ENCODE results near the gene CLIC3.

The CLIC3 gene

DNA sequence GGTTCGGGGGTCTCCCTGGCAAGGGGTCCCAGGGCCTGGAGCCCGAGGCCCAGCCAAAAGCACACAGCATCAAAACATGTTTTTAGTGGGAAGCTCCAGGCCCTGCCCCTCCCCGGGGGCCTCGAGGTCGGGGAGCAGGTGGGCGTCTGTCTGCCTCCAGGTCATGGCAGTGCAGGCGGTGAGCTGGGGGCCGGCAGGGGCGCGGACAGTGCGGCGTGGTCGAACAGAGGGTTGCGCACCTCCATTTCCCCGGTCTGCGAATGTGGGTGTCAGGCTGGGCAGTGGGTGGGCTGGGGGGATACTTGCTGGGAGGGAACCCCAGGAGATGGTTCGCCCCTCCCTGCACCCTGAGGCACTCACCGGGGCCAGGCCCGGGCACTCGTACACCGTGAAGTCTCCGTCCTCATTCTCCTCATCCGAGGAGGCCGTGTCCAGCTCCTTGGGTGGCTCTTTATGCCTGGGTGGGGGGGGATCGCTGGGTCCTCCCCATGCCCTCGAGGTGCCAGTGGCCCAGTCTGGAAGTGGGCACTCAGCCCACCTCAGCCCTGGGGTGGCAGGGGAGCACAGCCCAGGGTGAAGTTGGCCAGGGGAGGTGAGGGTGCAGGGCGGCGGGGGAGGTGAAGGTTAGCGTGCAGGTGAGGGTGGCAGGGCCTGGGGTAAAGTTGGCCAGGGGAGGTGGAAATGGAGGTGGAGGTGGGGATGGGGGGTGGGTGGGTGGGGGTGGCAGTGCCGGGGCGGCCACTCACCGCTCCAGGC, 43.4 kb upstream of the CLIC3 start:
- TF ChIP-seq, protein P1, sequence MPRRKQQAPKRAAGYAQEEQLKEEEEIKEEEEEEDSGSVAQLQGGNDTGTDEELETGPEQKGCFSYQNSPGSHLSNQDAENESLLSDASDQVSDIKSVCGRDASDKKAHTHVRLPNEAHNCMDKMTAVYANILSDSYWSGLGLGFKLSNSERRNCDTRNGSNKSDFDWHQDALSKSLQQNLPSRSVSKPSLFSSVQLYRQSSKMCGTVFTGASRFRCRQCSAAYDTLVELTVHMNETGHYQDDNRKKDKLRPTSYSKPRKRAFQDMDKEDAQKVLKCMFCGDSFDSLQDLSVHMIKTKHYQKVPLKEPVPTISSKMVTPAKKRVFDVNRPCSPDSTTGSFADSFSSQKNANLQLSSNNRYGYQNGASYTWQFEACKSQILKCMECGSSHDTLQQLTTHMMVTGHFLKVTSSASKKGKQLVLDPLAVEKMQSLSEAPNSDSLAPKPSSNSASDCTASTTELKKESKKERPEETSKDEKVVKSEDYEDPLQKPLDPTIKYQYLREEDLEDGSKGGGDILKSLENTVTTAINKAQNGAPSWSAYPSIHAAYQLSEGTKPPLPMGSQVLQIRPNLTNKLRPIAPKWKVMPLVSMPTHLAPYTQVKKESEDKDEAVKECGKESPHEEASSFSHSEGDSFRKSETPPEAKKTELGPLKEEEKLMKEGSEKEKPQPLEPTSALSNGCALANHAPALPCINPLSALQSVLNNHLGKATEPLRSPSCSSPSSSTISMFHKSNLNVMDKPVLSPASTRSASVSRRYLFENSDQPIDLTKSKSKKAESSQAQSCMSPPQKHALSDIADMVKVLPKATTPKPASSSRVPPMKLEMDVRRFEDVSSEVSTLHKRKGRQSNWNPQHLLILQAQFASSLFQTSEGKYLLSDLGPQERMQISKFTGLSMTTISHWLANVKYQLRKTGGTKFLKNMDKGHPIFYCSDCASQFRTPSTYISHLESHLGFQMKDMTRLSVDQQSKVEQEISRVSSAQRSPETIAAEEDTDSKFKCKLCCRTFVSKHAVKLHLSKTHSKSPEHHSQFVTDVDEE (CRISPR knock-in tag; IDR thresholded peaks at IDR 0.05) = no peak
- no peak for TF ChIP-seq ZNF565 (CRISPR knock-in tag; conservative IDR thresholded peaks at IDR 0.05; ENCODE audit: low read depth)
- no peak for TF ChIP-seq OSR1 (CRISPR knock-in tag; IDR thresholded peaks at IDR 0.05)
- TF ChIP-seq ZFP30 (CRISPR knock-in tag; IDR thresholded peaks at IDR 0.05) = no peak
- no peak for TF ChIP-seq TOX (CRISPR knock-in tag; IDR thresholded peaks at IDR 0.05; ENCODE audit: borderline replicate concordance)
- TF ChIP-seq, protein P2, sequence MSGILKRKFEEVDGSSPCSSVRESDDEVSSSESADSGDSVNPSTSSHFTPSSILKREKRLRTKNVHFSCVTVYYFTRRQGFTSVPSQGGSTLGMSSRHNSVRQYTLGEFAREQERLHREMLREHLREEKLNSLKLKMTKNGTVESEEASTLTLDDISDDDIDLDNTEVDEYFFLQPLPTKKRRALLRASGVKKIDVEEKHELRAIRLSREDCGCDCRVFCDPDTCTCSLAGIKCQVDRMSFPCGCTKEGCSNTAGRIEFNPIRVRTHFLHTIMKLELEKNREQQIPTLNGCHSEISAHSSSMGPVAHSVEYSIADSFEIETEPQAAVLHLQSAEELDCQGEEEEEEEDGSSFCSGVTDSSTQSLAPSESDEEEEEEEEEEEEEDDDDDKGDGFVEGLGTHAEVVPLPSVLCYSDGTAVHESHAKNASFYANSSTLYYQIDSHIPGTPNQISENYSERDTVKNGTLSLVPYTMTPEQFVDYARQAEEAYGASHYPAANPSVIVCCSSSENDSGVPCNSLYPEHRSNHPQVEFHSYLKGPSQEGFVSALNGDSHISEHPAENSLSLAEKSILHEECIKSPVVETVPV (CRISPR knock-in tag; IDR thresholded peaks at IDR 0.05) = no peak
- no peak for TF ChIP-seq ZNF70 (CRISPR knock-in tag; IDR thresholded peaks at IDR 0.05)
- TF ChIP-seq TCF4 (CRISPR knock-in tag; IDR thresholded peaks at IDR 0.05; ENCODE audit: borderline replicate concordance) = no peak
- no peak for TF ChIP-seq RARB (CRISPR knock-in tag; IDR thresholded peaks at IDR 0.05)
- TF ChIP-seq ZNF8 (CRISPR knock-in tag; IDR thresholded peaks at IDR 0.05) = no peak
- TF ChIP-seq ESRRG (CRISPR knock-in tag; IDR thresholded peaks at IDR 0.05) = no peak
- TF ChIP-seq GLIS3 (CRISPR knock-in tag; IDR thresholded peaks at IDR 0.05) = no peak
- TF ChIP-seq CSDC2 (CRISPR knock-in tag; IDR thresholded peaks at IDR 0.05) = no peak
- no peak for ATAC-seq

DNA sequence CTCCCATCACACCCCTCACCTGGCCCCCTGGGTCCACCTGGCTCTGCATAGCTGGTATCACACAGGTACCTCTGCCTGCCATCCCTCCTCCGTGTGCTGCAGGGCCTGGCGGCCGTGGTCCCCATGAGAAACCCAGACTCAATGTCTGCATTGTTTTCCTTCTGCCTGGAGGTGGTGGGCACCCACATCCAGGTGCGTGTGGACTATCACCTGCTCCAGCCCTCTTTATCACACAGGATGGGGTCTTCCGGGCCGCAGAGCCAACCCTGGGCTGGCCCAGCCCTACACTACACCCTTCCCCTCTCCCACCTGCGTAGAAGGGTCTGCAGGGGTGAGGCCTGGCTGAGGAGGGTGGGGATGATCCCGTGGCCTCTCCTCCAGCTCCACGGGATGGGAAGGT, 42.5 kb upstream of the CLIC3 start:
- TF ChIP-seq RARB (CRISPR knock-in tag; IDR thresholded peaks at IDR 0.05) (no peak), BACH2 (CRISPR knock-in tag; IDR thresholded peaks at IDR 0.05; ENCODE audit: borderline replicate concordance) (no peak), ESRRG (CRISPR knock-in tag; IDR thresholded peaks at IDR 0.05) (no peak), ZNF8 (CRISPR knock-in tag; IDR thresholded peaks at IDR 0.05) (no peak), TOX (CRISPR knock-in tag; IDR thresholded peaks at IDR 0.05; ENCODE audit: borderline replicate concordance) (no peak), ZFP3 (CRISPR knock-in tag; IDR thresholded peaks at IDR 0.05) (no peak), OSR1 (CRISPR knock-in tag; IDR thresholded peaks at IDR 0.05) (no peak), GLIS3 (CRISPR knock-in tag; IDR thresholded peaks at IDR 0.05) (no peak), ARNTL (CRISPR knock-in tag; IDR thresholded peaks at IDR 0.05; ENCODE audit: borderline replicate concordance, low read depth) (no peak), ZNF565 (CRISPR knock-in tag; conservative IDR thresholded peaks at IDR 0.05; ENCODE audit: low read depth) (no peak)
- TF ChIP-seq, protein P1 (CRISPR knock-in tag; IDR thresholded peaks at IDR 0.05) = no peak

DNA sequence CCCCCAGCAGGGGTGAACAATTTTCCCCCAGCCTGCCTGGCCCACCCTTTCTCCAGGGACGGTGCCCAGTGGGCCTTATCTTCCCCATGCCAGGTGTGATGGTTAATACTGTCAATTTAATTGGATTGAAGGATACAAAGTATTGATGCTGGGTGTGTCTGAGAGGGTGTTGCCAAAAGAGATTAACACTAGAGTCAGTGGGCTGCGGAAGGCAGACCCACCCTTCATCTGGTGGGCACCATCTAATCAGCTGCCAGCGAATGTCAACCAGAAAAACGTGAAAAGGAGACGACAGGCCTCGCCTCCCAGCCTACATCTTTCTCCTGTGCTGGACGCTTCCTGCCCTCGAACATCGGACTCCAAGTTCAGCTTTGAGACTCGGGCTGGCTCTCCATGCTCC, 41.1 kb upstream of the CLIC3 start:
- no peak for TF ChIP-seq BACH2 (CRISPR knock-in tag; IDR thresholded peaks at IDR 0.05; ENCODE audit: borderline replicate concordance)
- TF ChIP-seq TOX (CRISPR knock-in tag; IDR thresholded peaks at IDR 0.05; ENCODE audit: borderline replicate concordance) = no peak
- TF ChIP-seq, protein P3, sequence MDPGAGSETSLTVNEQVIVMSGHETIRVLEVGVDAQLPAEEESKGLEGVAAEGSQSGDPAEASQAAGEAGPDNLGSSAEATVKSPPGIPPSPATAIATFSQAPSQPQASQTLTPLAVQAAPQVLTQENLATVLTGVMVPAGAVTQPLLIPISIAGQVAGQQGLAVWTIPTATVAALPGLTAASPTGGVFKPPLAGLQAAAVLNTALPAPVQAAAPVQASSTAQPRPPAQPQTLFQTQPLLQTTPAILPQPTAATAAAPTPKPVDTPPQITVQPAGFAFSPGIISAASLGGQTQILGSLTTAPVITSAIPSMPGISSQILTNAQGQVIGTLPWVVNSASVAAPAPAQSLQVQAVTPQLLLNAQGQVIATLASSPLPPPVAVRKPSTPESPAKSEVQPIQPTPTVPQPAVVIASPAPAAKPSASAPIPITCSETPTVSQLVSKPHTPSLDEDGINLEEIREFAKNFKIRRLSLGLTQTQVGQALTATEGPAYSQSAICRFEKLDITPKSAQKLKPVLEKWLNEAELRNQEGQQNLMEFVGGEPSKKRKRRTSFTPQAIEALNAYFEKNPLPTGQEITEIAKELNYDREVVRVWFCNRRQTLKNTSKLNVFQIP (CRISPR knock-in tag; IDR thresholded peaks at IDR 0.05; ENCODE audit: borderline replicate concordance, low read depth) = no peak
- TF ChIP-seq ZNF565 (CRISPR knock-in tag; conservative IDR thresholded peaks at IDR 0.05; ENCODE audit: low read depth) = no peak
- TF ChIP-seq ZNF70 (CRISPR knock-in tag; IDR thresholded peaks at IDR 0.05) = no peak
- TF ChIP-seq, protein P4, sequence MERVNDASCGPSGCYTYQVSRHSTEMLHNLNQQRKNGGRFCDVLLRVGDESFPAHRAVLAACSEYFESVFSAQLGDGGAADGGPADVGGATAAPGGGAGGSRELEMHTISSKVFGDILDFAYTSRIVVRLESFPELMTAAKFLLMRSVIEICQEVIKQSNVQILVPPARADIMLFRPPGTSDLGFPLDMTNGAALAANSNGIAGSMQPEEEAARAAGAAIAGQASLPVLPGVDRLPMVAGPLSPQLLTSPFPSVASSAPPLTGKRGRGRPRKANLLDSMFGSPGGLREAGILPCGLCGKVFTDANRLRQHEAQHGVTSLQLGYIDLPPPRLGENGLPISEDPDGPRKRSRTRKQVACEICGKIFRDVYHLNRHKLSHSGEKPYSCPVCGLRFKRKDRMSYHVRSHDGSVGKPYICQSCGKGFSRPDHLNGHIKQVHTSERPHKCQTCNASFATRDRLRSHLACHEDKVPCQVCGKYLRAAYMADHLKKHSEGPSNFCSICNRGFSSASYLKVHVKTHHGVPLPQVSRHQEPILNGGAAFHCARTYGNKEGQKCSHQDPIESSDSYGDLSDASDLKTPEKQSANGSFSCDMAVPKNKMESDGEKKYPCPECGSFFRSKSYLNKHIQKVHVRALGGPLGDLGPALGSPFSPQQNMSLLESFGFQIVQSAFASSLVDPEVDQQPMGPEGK (CRISPR knock-in tag; IDR thresholded peaks at IDR 0.05; ENCODE audit: borderline replicate concordance) = no peak
- TF ChIP-seq ZNF8 (CRISPR knock-in tag; IDR thresholded peaks at IDR 0.05) = no peak
- no peak for TF ChIP-seq ZFP30 (CRISPR knock-in tag; IDR thresholded peaks at IDR 0.05)
- TF ChIP-seq, protein P1 (CRISPR knock-in tag; IDR thresholded peaks at IDR 0.05) = no peak
- no peak for TF ChIP-seq ESRRG (CRISPR knock-in tag; IDR thresholded peaks at IDR 0.05)
- TF ChIP-seq ARNTL (CRISPR knock-in tag; IDR thresholded peaks at IDR 0.05; ENCODE audit: borderline replicate concordance, low read depth) = no peak
- no peak for TF ChIP-seq OSR1 (CRISPR knock-in tag; IDR thresholded peaks at IDR 0.05)
- no peak for TF ChIP-seq PPARA (CRISPR knock-in tag; IDR thresholded peaks at IDR 0.05; ENCODE audit: borderline replicate concordance)
- TF ChIP-seq ZC3H10 (CRISPR knock-in tag; IDR thresholded peaks at IDR 0.05) = no peak
- no peak for ATAC-seq

More for the DNA sequence above, 42.5 kb upstream of the CLIC3 start:
- no peak for ATAC-seq
